ENCODE results near the gene AP1AR.
"Not testable (repeated sequence)": the region's sequence is repeated elsewhere in the genome, so short reads cannot be mapped to it uniquely, and the experiment has no call there.

The AP1AR gene

DNA sequence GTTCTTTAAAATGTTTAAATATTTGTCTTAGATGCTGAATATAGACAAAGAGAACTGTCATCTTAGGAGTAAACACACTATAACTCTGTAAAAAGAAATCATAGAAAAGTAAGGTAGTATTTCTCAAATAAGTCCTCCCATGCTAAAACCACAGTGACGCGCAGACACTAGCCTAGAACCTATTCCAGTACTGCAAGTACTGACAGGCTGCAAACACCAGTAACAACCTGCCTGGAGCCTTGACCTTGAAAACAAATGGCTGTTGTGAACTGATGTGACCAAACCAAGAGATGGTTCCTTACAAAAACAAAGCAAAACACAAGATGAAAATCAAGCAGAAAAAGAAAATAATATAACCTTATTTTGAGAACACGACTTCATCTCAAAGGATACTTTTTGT lies 45.6 kb downstream of the AP1AR start:
- H3K27ac ChIP-seq: no peak overlapping the region

DNA sequence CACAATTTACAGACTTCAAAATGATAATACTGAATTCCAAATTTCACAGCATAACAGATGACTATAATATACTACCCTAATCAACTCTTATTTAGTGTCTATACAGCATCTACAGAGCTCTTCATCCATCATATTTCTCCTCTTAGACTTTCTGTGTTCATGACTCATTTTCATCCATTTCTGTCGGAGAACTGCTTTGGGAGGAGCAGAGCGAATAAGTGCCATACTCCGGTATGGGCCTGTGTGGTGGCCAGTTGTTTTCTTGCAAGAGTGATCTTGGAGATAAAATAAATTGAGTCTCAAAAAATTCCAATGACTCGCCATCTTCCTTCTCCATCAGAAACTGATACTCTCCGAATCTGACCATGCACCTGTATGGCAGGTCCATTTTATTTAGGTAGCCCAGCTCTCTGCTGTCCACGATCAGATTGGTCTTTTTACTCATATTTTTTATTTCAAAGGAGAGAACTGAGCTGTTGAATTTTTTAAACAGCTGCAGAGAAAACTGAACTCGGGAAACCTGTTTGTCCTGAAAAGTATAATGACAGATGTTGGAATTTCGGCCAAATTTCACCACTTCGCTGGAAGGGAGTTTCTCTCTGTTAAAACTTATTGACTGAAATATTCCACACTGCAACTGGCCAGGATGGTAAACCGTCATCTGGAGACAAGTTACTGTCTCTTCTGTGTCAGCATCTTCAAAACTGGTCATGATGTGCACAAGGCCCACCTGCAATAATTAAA lies 46.3 kb downstream of the AP1AR start:
- TF ChIP-seq, protein P1, sequence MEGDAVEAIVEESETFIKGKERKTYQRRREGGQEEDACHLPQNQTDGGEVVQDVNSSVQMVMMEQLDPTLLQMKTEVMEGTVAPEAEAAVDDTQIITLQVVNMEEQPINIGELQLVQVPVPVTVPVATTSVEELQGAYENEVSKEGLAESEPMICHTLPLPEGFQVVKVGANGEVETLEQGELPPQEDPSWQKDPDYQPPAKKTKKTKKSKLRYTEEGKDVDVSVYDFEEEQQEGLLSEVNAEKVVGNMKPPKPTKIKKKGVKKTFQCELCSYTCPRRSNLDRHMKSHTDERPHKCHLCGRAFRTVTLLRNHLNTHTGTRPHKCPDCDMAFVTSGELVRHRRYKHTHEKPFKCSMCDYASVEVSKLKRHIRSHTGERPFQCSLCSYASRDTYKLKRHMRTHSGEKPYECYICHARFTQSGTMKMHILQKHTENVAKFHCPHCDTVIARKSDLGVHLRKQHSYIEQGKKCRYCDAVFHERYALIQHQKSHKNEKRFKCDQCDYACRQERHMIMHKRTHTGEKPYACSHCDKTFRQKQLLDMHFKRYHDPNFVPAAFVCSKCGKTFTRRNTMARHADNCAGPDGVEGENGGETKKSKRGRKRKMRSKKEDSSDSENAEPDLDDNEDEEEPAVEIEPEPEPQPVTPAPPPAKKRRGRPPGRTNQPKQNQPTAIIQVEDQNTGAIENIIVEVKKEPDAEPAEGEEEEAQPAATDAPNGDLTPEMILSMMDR (IDR thresholded peaks at IDR 0.05; ENCODE audit: low read depth, low read length): no peak
- Histone ChIP-seq H3K9me3 (ENCODE audit: severe bottlenecking) (no peaks in the 10 kb centered on the region), H3K27me3 (ENCODE audit: insufficient read depth, low read depth, severe bottlenecking) (no peaks in the 10 kb centered on the region), H3K27ac (no peak overlapping the region), H3K36me3 (peaks cover 25% of the 10 kb centered on the region), H3K4me3 (ENCODE audit: low read depth, low read length) (no peak overlapping the region)
- DNase-seq: no peak

More for the DNA sequence above, 45.6 kb downstream of the AP1AR start:
- peaks cover 25% of the 10 kb centered on the region for H3K36me3 ChIP-seq
- TF ChIP-seq, protein P1 (IDR thresholded peaks at IDR 0.05; ENCODE audit: low read depth, low read length): no peak
- no peak for DNase-seq
- H3K4me3 ChIP-seq (ENCODE audit: low read depth, low read length): no peak overlapping the region
- H3K27me3 ChIP-seq (ENCODE audit: insufficient read depth, low read depth, severe bottlenecking): no peaks in the 10 kb centered on the region
- H3K9me3 ChIP-seq (ENCODE audit: severe bottlenecking): no peaks in the 10 kb centered on the region

DNA sequence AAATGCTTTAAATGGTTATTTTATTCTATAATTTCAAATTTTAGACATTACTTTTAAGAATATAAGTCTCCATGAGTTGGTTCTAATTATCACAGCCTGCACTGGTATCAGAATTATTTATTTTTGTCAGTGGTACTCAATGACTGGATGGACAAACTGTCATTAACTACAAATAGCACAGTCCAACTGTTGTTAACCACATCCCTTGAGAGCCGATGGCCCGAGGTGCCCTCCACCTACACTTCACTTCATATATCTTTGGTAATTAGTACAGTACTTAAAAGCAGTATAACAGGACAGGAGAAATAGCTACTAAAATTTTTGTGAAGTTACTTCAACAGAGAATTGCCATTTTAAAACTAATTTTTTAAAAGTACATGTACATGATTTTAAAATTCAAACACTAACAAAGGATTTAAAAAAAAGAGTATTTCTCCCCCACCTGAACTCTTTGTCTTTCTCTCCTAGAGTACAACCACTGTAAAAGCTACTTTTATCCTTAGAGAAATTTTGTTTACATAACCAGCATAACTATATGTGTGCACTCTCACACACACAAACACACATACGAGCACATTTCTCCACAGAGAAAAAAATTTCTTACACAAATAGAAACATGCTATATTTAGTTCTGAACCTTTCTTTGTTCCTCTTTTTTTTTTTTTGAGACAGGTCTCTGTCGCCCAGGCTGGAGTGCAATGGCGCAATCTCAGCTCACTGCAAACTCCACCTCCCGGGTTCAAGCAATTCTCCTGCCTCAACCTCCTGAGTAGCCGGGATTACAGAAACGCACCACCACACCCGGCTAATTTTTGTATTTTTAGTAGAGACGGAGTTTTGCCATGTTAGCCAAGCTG lies 47.7 kb downstream of the AP1AR start:
- peaks cover 29% of the 10 kb centered on the region for H3K36me3 ChIP-seq
- DNase-seq: no peak
- H3K27me3 ChIP-seq (ENCODE audit: insufficient read depth, low read depth, severe bottlenecking): no peaks in the 10 kb centered on the region
- no peaks in the 10 kb centered on the region for H3K9me3 ChIP-seq (ENCODE audit: severe bottlenecking)
- H3K4me3 ChIP-seq (ENCODE audit: low read depth, low read length): no peak overlapping the region
- TF ChIP-seq, protein P1 (IDR thresholded peaks at IDR 0.05; ENCODE audit: low read depth, low read length): no peak
- H3K27ac ChIP-seq: no peak overlapping the region

DNA sequence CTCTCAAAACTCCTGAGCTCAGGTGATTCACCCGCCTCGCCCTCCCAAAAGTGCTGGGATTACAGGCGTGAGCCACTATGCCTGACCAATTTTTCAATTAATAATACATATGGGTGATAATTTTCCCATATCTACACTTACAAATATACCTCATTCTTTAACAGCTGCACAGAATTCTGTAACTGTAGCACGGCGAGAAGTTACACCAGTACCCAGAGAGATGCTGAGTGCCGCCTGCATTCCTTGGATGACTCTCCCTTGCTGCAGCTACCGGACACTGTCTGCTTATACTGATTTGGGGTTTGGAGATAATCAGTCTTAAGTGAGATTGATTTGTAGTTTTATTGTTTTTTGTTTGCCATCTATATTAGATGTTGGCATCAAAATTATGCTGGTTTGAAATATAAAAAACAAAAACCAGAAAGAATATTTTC lies 48.3 kb downstream of the AP1AR start:
- Histone ChIP-seq H3K4me3 (ENCODE audit: low read depth, low read length) (no peak overlapping the region), H3K36me3 (peaks cover 26% of the 10 kb centered on the region), H3K27me3 (ENCODE audit: insufficient read depth, low read depth, severe bottlenecking) (no peaks in the 10 kb centered on the region), H3K27ac (no peak overlapping the region), H3K9me3 (ENCODE audit: severe bottlenecking) (no peaks in the 10 kb centered on the region)
- TF ChIP-seq, protein P1 (IDR thresholded peaks at IDR 0.05; ENCODE audit: low read depth, low read length): no peak
- no peak for DNase-seq

DNA sequence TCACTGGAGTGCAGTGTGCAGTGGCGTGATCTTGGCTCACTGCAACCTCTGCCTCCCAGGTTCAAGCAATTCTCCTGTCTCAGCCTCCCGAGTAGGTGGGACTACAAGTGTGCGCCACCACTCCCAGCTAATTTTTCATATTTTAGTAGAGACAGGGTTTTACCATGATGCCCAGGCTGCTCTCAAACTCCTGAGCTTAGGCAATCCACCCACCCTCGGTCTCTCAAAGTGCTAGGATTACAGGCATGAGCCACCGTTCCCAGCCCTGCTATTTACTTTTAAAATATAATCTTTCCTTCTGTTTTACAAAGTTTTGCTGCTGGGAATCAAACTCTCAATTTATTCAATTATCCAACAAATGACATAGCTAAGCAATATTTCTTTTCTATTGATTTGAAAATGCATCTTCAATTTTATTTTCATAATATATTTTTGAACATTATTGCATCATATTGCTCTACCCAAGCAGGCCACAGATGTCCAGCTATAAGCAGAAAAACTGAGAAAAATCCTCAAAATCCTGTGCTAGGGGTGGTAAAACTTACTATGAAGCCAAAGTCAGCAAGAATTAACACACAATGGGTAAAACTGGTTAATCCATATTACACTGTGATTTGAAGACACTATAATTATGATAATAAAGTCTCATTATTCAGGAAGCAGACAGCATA lies 48.9 kb downstream of the AP1AR start:
- H3K36me3 ChIP-seq: peaks cover 24% of the 10 kb centered on the region
- TF ChIP-seq, protein P1 (IDR thresholded peaks at IDR 0.05; ENCODE audit: low read depth, low read length): no peak
- no peak for DNase-seq
- H3K27me3 ChIP-seq (ENCODE audit: insufficient read depth, low read depth, severe bottlenecking): no peaks in the 10 kb centered on the region
- H3K4me3 ChIP-seq (ENCODE audit: low read depth, low read length): no peak overlapping the region
- no peaks in the 10 kb centered on the region for H3K9me3 ChIP-seq (ENCODE audit: severe bottlenecking)
- no peak overlapping the region for H3K27ac ChIP-seq

DNA sequence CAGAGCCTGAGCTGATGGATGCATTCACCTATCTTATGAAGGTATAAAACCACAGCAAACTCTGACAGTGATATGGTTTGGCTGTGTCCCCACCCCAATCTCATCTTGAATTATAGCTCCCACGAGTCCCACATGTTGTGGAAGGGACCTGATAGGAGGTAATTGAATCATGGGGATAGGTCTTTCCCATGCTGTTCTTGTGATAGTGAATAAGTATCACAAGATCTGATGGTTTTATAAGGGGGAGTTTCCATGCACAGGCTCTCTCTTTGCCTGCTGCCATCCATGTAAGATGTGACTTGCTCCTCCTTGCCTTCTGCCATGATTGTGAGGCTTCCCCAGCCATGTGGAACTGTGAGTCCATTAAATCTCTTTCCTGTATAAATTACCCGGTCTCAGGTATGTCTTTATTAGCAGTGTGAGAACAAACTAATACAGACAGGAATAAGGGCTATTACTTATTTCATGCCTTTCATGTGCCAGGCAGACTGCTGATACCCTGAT lies 50.4 kb downstream of the AP1AR start:
- H3K36me3 ChIP-seq: peaks cover 24% of the 10 kb centered on the region
- DNase-seq; H3K9me3 ChIP-seq (ENCODE audit: severe bottlenecking); H3K27me3 ChIP-seq (ENCODE audit: insufficient read depth, low read depth, severe bottlenecking); H3K4me3 ChIP-seq (ENCODE audit: low read depth, low read length); H3K27ac ChIP-seq: not testable (repeated sequence)

Measured in WERI-Rb-1 (cell line).